NAMALWA (cell line): ENCODE data around the gene ACTR8.
"Not testable (repeated sequence)": the region's sequence is repeated elsewhere in the genome, so short reads cannot be mapped to it uniquely, and the experiment has no call there.

Experiments
- DNase-seq: peaks from one replicate; pipeline ENCODE4 v3.0.0-alpha.2; 2015; ENCODE audit warnings: low spot score

Gene ACTR8

GRCh38 chr3:53881691-53882593 is at the start of gene ACTR8:
Gene ACTR8, minus strand, starts transcription at chr3:53882152. Its CDS starts 51 bp downstream, at chr3:53882101.
- peak; percentile 72 for DNase-seq

DNA sequence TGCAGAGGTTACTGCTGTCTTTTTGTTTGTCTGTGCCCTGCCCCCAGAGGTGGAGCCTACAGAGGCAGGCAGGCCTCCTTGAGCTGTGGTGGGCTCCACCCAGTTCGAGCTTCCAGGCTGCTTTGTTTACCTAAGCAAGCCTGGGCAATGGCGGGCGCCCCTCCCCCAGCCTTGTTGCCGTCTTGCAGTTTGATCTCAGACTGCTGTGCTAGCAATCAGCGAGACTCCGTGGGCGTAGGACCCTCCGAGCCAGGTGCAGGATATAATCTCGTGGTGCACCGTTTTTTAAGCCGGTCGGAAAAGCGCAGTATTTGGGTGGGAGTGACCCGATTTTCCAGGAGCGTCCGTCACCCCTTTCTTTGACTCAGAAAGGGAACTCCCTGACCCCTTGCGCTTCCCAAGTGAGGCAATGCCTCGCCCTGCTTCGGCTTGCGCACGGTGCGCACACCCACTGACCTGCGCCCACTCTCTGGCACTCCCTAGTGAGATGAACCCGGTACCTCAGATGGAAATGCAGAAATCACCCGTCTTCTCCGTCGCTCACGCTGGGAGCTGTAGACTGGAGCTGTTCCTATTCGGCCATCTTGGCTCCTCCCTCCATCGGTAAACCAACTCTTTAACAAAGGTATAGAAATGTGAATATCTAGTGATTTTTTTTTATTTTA is 45.4 kb upstream of the ACTR8 start:
- not testable (repeated sequence) for DNase-seq

DNA sequence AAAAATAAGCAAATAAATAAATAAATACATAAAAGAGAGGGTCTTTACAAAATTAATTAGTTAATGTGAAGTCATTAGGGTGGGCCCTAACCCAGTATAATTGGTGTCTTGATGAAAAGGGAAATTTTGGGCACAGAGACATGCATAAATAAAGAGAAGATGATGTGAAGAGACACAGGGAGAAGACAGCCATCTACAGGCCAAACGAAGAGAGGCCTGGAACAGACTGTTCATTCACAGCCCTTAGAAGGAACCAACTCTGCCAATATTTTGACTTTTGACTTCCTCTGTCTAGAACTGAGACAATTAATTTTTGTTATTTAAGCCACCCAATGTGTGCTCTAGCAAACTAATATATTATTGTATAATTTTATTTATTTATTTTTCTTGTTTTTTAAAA is 39.3 kb upstream of the ACTR8 start:
- DNase-seq: peak; percentile 19

DNA sequence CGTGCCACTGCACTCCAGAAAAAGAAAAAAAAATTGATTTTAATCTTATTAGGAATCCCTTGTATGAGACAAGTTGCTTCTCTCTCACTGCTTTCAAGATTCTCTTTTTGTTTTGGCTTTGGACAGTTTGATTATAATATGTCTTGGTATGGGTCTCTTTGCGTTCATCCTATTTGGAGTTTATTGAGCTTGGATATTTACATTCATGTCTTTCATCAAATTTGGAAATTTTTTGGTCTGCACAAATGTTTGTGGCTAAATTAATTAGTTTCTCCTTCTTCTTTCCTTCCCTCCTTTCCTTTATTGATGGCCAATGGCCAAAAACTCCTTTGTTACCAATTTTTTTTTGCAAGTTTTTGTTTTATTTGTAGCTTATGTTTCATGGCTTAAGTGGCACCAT is 37.8 kb upstream of the ACTR8 start:
- DNase-seq: no peak

GRCh38 chr3:53913401-53913800 is 31.4 kb upstream of the ACTR8 start:
- DNase-seq: no peak

DNA sequence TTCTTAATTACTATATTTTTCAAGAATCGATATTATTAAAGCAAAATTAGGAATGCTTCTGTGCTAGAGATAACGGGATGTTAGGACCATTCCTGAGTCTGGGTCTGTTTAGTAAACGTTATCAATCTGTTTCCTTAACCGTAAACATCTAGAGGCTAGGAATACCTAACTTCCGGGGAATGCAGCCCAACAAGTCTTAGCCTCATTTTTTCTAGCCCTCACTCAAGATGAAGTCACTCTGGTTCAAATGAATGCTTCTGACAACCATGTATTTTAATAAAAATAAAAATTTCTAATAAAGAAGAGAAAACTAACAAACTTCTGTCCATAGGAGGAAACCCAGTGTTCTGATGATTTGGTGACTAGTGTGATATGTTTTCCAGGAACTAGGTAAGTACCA is 20.8 kb upstream of the ACTR8 start:
- no peak for DNase-seq

DNA sequence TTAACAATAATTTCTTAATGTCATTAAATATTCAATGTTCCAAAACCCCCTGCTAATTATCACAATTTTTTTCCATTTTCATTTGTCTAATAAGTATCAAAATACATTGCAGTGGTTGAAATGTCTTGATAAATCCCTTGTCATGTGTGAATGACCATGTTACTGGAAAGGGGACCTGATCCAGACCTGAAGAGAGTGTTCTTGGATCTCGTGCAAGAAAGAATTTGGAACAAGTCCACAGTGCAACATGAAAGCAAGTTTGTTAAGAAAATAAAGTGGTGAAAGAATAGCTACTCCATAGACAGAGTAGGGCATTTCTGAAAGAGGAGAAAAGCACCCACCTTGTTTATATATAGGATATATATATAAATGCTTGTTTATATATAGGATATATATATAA is 20.1 kb upstream of the ACTR8 start:
- no peak for DNase-seq

DNA sequence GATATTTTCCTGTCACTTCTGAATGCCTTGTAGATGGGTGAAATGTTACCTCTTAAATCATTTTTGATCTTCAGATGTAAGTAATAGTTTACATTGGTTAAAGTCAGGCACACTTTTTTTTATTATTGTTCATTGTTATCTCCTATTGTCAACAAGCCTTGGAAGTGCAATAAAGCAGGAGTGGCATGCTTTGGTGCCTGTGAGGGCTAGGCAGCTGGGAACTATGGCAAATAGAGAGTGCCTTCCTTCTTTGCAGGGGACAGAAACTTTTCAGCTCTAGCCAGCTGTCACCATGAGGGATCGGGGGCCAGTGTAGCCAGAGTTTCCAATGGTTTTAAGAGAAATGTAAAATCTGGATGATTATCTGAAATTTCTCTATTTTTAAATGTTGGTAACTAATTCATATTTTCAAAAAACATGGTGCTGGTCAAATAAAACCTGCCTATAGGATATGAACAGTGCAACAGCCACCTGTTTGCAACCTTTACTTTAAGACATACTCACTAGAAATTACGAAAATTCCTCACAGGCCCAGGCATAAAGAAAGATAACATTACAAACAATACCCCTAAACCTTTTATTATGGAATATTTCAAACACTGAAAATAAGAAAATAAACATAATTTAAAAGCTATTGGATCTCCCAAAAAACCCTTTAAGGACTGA is 18.8 kb upstream of the ACTR8 start:
- no peak for DNase-seq

DNA sequence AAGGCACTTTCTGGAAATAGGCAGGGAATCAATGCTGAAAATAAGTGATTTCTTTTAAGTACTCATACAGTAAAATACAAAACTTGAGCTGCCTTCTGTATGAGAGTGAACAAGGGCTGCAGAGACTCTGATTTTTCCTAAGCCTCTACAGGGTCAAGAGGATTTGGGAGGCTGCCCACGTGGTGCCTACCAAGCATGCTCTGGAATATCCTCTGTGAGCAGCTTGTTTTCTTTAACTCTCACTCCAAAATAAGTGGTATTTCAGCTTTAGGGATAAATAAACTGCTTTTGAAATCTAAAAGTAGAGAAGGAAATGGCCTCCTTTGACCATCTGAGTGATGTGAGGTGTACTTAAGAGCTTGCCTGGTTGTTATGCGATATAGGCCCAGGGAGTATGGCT is 17.8 kb upstream of the ACTR8 start:
- no peak for DNase-seq

GRCh38 chr3:53892286-53892637 is 10.3 kb upstream of the ACTR8 start:
- DNase-seq: no peak

- peak; percentile 97 for DNase-seq
Observed at GRCh38 chr3:53891497-53892285, 9.7 kb upstream of the ACTR8 start, which contains the start of gene SELENOK. Gene SELENOK, minus strand, starts transcription at chr3:53891859.

DNA sequence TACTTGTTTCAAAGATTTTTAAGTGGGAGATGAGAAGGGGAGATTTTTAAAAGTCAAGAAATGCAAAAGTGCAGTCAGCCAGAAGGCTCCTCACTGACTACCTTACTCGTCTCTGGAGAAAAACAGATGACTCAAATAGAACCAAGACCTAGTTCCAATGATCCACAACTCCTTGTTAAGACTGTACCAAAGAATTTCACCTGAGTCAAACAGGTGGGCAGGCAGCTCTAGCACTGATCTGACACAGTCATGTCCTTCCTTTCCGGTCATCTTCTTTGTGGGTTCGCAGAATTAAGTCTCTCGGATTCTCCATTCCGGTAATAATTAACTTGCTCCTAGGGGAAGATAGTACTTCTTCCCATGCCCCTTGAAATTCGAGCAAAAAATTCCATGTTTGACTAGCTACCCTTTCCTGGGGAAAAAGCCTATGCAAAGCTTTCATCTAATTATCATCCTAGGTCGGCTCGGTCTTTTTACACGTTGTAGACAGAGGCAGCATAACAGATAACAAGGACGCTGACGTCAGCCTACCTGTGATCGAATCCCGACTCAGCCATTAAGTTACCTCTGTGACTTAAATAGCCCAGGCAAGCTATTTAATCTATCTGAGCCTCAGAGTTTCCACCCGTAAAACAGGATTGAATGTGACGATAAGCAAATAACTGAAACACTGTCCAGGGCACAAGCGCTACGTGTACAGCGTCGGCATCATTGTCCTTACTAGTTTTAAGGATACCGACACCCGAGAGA is 8.9 kb upstream of the ACTR8 start:
- peak; percentile 53 for DNase-seq

DNA sequence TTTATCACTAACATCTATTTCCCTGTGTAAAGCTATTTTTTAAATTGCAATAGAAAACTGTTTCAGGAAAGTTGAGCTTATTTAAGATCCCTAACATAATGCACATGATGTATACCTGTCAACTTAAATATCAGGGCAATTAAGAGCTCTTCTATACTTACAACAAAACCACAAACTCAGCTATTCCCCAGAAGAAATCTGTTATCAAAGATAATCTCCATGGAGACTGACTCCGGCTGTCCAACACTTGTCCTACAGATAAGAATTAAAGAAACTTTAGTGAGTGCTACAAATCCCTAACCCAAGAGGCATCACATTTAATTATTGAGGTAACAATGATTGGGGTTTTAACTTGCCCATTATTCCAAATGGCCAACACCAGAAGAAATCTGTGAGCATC is 6.3 kb upstream of the ACTR8 start:
- DNase-seq: no peak

- no peak for DNase-seq
Observed at GRCh38 chr3:53887446-53887845, 5.5 kb upstream of the ACTR8 start.

GRCh38 chr3:53885239-53885638 is 3.3 kb upstream of the ACTR8 start:
- no peak for DNase-seq

DNA sequence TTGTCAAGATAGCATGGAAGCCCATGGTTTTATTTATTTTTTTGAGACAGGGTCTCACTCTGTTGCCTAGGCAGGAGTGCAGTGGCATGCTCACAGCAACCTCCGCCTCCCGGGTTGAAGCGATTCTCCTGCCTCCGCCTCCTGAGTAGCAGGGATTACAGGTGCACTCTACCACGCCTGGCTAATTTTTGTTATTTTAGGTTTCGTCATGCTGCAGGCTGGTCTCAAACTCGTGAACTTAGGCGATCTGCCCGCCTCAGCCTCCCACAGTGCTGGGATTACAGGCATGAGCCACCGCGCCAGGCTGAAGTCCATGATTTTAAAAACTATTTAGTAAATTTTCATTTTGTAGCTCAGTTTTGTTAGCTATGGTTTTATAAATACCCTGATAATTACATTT is 2.7 kb upstream of the ACTR8 start:
- DNase-seq: no peak

DNA sequence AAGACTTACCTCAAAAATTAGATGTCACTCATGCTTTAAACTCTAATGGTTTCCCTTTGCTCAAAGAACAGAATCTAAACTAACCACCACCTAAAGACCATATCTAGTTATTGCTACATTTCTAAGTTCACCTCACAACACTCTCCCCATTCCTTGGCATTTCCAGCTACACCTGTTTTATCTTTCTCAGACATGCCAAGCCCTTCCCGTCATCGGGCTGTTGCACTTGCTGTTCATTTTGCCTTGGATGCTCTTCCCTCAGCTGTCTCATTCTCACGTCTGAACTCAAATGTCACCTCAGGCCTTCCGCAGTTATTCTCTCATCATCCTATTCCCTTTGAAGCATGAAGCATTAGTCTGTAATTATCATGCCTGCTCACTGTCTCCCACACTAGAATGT is 1.1 kb upstream of the ACTR8 start:
- no peak for DNase-seq

- DNase-seq: no peak
Observed at GRCh38 chr3:53880396-53881345, 1.3 kb downstream of the ACTR8 start.

- no peak for DNase-seq
Observed at GRCh38 chr3:53865732-53866499, 16.0 kb downstream of the ACTR8 start.
